Testis (tissue), 2 donors: ENCODE data around the gene L3MBTL4.

Experiments
- CTCF ChIP-seq, 3 experiments: fragments of 450-650 bp in 2 of 3; fragments of 200-600 bp in 1 of 3; sonication (generic) in 1 of 3; IDR thresholded peaks; one replicate each; pipeline ENCODE4 v1.5.1; 2016 to 2019; ENCODE audit warnings: antibody characterized with exemption in 3 of 3, mild to moderate bottlenecking in 2 of 3, moderate library complexity in 1 of 3
- POLR2A ChIP-seq: fragments of 450-650 bp; IDR thresholded peaks from one replicate; pipeline ENCODE4 v1.6.1; 2017; ENCODE audit warnings: antibody characterized with exemption, mild to moderate bottlenecking, moderate library complexity

- TF ChIP-seq CTCF (IDR thresholded peaks at IDR 0.05) (no peak), POLR2A (no peak)
Observed at GRCh38 chr18:6414118-6414722, 491 bp downstream of the L3MBTL4 start.
